Measurements from ENCODE around the gene SMIM17. TPM values are rescaled to one million over a fixed set of nuclear protein-coding genes. Genes with fewer than 3 reads are reported as not detected.

SMIM17 gene
- total and polyA plus RNA-seq, 2 experiments from 2014 or later, result 0.63 TPM; not detected in 1

GRCh38 chr19:56601375-56601774, 41.6 kb upstream of the SMIM17 start:
- Histone ChIP-seq H3K4me2 (no peak overlapping the region), H3K4me1 (ENCODE audit: insufficient read depth) (no peaks in the 10 kb centered on the region), H2AFZ (no peak overlapping the region), H3K27me3 (ENCODE audit: insufficient read depth) (no peaks in the 10 kb centered on the region), H3K27ac (ENCODE audit: low read depth) (no peak overlapping the region), H4K20me1 (replicated peaks; ENCODE audit: insufficient read depth) (0 out of 2 replicates have a peak, but pooled peaks cover 3% of the 10 kb centered on the region), H3K4me3 (no peak overlapping the region), H3K9me2 (ENCODE audit: insufficient read depth) (0 out of 2 replicates have a peak, but pooled peaks cover 4% of the 10 kb centered on the region), H3F3A (replicated peaks; ENCODE audit: low read depth) (no peaks in the 10 kb centered on the region), H3K36me3 (ENCODE audit: insufficient read depth) (no peaks in the 10 kb centered on the region), H3K79me2 (replicated peaks; ENCODE audit: insufficient read depth) (peaks cover 76% of the 10 kb centered on the region)
- Mint-ChIP-seq H3K27me3 (ENCODE audit: insufficient read depth, low read depth, poor library complexity) (no peaks in the 10 kb centered on the region), H3K36me3 (ENCODE audit: low read depth) (peaks cover 70% of the 10 kb centered on the region), H3K9me3 (peaks cover 55% of the 10 kb centered on the region), H3K27ac (no peak overlapping the region), H3K4me1 (peaks cover 1% of the 10 kb centered on the region; the same call in 2 of the 3 replicates), H3K4me3 (no peak overlapping the region)
- DNase-seq (ENCODE audit: low spot score) (no peak), ATAC-seq (no peak)
- TF ChIP-seq CTCF (conservative IDR thresholded peaks at IDR 0.05; ENCODE audit: low read depth in 2 of 2) (no peak), CREB1 (CRISPR knock-in tag; IDR thresholded peaks at IDR 0.05; ENCODE audit: low read depth) (no peak), EZH2 (IDR thresholded peaks at IDR 0.05; ENCODE audit: low read depth, unreplicated experiment) (no peak), NANOG (IDR thresholded peaks at IDR 0.05; ENCODE audit: borderline replicate concordance) (no peak), STAT1 (IDR thresholded peaks at IDR 0.05; ENCODE audit: unreplicated experiment) (no peak), ZNF462 (CRISPR knock-in tag; IDR thresholded peaks at IDR 0.05) (no peak), ZNF331 (CRISPR knock-in tag; IDR thresholded peaks at IDR 0.05; ENCODE audit: low read depth) (no peak), REST (IDR thresholded peaks at IDR 0.05; ENCODE audit: unreplicated experiment) (no peak), ETS1 (IDR thresholded peaks at IDR 0.05) (no peak), POLR2AphosphoS5 (IDR thresholded peaks at IDR 0.05; ENCODE audit: low read depth) (no peak)

Measured in GM23338 (cell line).